Stimulated activated CD8-positive, alpha-beta memory T cell treated with anti-CD3 and anti-CD28 coated beads, Interleukin-7, amount 100 ng/mL, for 24 hours (primary cell): Measurements from ENCODE around the gene CSNK1A1.
"Not testable (repeated sequence)": the region's sequence is repeated elsewhere in the genome, so short reads cannot be mapped to it uniquely, and the experiment has no call there.

ENCODE experiments used
- DNase-seq: peaks from one replicate; pipeline ENCODE4 v3.0.0-alpha.2; 2020; ENCODE audit warnings: low read depth

The CSNK1A1 gene

GRCh38 chr5:149456597-149457392 lies 94.4 kb downstream of the CSNK1A1 start:
- no peak for DNase-seq

GRCh38 chr5:149455889-149456409 lies 95.3 kb downstream of the CSNK1A1 start:
- DNase-seq, result no peak

GRCh38 chr5:149453618-149454415 lies 97.4 kb downstream of the CSNK1A1 start:
- DNase-seq, result no peak

- DNase-seq, result no peak
These were observed 98.3 kb downstream of the CSNK1A1 start for GRCh38 chr5:149452665-149453617.

GRCh38 chr5:149452007-149452664 lies 99.1 kb downstream of the CSNK1A1 start:
- DNase-seq, result no peak

- DNase-seq, result no peak
These were observed 101.0 kb downstream of the CSNK1A1 start for GRCh38 chr5:149450199-149450598.

- no peak for DNase-seq
These were observed 102.2 kb downstream of the CSNK1A1 start for GRCh38 chr5:149448831-149449714.

GRCh38 chr5:149448431-149448830 lies 102.8 kb downstream of the CSNK1A1 start:
- DNase-seq, result no peak

GRCh38 chr5:149447373-149448367 lies 103.6 kb downstream of the CSNK1A1 start:
- DNase-seq, result no peak

- not testable (repeated sequence) for DNase-seq
These were observed 104.4 kb downstream of the CSNK1A1 start for GRCh38 chr5:149446794-149447193.

- DNase-seq, result no peak
These were observed 105.4 kb downstream of the CSNK1A1 start for GRCh38 chr5:149445739-149446369.

- DNase-seq, result no peak
These were observed 105.9 kb downstream of the CSNK1A1 start for GRCh38 chr5:149445343-149445738.

GRCh38 chr5:149444430-149444829 lies 106.8 kb downstream of the CSNK1A1 start:
- DNase-seq, result not testable (repeated sequence)

GRCh38 chr5:149443210-149443609 lies 108.0 kb downstream of the CSNK1A1 start:
- DNase-seq, result no peak

GRCh38 chr5:149442563-149443182 lies 108.6 kb downstream of the CSNK1A1 start:
- DNase-seq, result peak; percentile 67
